Measurements from ENCODE around the gene MEMO1. TPM values are rescaled to one million over a fixed set of nuclear protein-coding genes. Genes with fewer than 3 reads are reported as not detected.
"Not testable (repeated sequence)": the region's sequence is repeated elsewhere in the genome, so short reads cannot be mapped to it uniquely, and the experiment has no call there.

The MEMO1 gene
- total and polyA plus RNA-seq, 2 of the 4 experiments (the other 2 are of a cell fraction) = 23.7 to 49.7 TPM

DNA sequence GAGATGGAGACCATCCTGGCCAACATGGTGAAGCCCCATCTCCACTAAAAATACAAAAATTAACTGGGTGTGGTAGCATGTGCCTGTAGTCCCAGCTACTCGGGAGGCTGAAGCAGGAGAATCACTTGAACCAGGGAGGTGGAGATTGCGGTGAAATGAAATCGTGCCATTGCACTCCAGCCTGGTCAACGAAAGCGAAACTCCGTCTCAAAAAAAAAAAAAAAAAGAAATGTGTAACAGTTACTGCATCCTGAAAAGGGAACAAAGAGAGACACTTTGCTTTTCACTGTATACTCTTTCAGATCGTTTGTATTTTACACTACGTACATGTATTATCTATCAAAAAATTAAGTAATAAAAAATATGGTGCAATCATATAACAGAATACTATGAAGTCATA lies 53.9 kb downstream of the MEMO1 start:
- not testable (repeated sequence) for H3K18ac ChIP-seq (ENCODE audit: low read depth, low read length); ATAC-seq (ENCODE audit: low read depth); H2BK5ac ChIP-seq (ENCODE audit: low read depth, low read length, poor library complexity, severe bottlenecking)

More for the DNA sequence above, 53.9 kb downstream of the MEMO1 start:
- H2BK20ac ChIP-seq (ENCODE audit: low read depth, low read length); H3K9ac ChIP-seq (ENCODE audit: low read depth, low read length); intact Hi-C loops (cut with micrococcal nuclease); POLR2A ChIA-PET (ENCODE audit: unreplicated experiment); H3K9me3 ChIP-seq (ENCODE audit: control insufficient read depth, insufficient read depth, low read length); H2BK120ac ChIP-seq (ENCODE audit: low read depth, low read length); H3K9me1 ChIP-seq (ENCODE audit: insufficient read depth, low read length); H4K8ac ChIP-seq (ENCODE audit: low read depth in 2 of 2, low read length in 2 of 2); H2BK15ac ChIP-seq (ENCODE audit: low read depth, low read length); H2AFZ ChIP-seq (replicated peaks; ENCODE audit: low read length, poor library complexity); H2AK5ac ChIP-seq (ENCODE audit: low read depth, low read length); H2AK9ac ChIP-seq (replicated peaks; ENCODE audit: low read depth, low read length, poor library complexity); H4K91ac ChIP-seq (ENCODE audit: insufficient read depth, low read depth, low read length); BruUV-seq (replicated peaks); H3K4ac ChIP-seq (ENCODE audit: low read depth, low read length); H3K36me3 ChIP-seq (ENCODE audit: control insufficient read depth, insufficient read depth, low read length); H3K4me1 ChIP-seq (ENCODE audit: control insufficient read depth, insufficient read depth, low read length); H3K4me3 ChIP-seq (ENCODE audit: insufficient read depth, low read depth, low read length); DNase-seq; H3K4me2 ChIP-seq (ENCODE audit: low read depth, low read length); H3K27me3 ChIP-seq (ENCODE audit: control insufficient read depth, insufficient read depth, low read length); H3K14ac ChIP-seq (replicated peaks; ENCODE audit: low read depth, low read length); CTCF ChIA-PET; H3K23ac ChIP-seq (ENCODE audit: low read depth, low read length); H3K56ac ChIP-seq (ENCODE audit: extremely low read depth, insufficient read depth, low read length); H4K5ac ChIP-seq (ENCODE audit: low read depth, low read length); in situ Hi-C loops (cut with MboI; ENCODE audit: low sequenced_read_pairs); dilution Hi-C loops (cut with HindIII; ENCODE audit: low sequenced_read_pairs, unreplicated experiment); H3K27ac ChIP-seq (ENCODE audit: insufficient read depth, low read length): not testable (repeated sequence)
- peaks cover 20 to 50% of the 10 kb centered on the region in 2 experiments for H3K79me1 ChIP-seq (ENCODE audit: low read depth in 1 of 2, low read length in 2 of 2)
- peaks cover 23% of the 10 kb centered on the region for H4K20me1 ChIP-seq (ENCODE audit: insufficient read depth, low read length)
- no CpG with 5 or more reads among the region's 8 CpGs for WGBS, 2 experiments (ENCODE audit: extremely low coverage in 2 of 2, insufficient read length in 1 of 2)

Measured in IMR-90 (cell line).